ENCODE results near the gene UBXN4. TPM values are rescaled to one million over a fixed set of nuclear protein-coding genes. Genes with fewer than 3 reads are reported as not detected.
A peak's percentile ranks its signal among the peaks of the same experiment; 100 is the strongest.
"Not testable (repeated sequence)": the region's sequence is repeated elsewhere in the genome, so short reads cannot be mapped to it uniquely, and the experiment has no call there.

UBXN4 gene
- total RNA-seq, 1 donor from 2014 or later, result 36.6 TPM

DNA sequence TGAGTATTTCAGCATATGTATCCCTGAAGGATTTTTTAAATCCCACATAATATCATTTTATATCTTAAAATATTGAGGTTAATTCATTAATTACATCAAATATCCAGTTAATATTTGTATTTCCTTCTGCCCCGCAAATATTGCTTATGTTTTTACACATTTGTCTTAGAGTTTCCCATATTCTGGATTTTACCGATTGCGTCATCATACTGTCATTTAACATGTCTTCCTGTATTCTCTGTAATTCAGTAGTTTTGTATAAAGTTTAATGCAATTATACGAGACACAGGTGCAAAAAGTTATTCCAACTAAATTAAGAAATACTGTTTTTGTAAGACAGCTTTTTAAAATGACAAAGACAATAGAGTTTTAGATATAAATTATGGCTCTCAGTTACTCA is 33.5 kb upstream of the UBXN4 start:
- TF ChIP-seq, protein P1, sequence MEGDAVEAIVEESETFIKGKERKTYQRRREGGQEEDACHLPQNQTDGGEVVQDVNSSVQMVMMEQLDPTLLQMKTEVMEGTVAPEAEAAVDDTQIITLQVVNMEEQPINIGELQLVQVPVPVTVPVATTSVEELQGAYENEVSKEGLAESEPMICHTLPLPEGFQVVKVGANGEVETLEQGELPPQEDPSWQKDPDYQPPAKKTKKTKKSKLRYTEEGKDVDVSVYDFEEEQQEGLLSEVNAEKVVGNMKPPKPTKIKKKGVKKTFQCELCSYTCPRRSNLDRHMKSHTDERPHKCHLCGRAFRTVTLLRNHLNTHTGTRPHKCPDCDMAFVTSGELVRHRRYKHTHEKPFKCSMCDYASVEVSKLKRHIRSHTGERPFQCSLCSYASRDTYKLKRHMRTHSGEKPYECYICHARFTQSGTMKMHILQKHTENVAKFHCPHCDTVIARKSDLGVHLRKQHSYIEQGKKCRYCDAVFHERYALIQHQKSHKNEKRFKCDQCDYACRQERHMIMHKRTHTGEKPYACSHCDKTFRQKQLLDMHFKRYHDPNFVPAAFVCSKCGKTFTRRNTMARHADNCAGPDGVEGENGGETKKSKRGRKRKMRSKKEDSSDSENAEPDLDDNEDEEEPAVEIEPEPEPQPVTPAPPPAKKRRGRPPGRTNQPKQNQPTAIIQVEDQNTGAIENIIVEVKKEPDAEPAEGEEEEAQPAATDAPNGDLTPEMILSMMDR (IDR thresholded peaks at IDR 0.05; ENCODE audit: insufficient read depth, low read length, severe bottlenecking), result no peak
- H3K27me3 ChIP-seq (ENCODE audit: control insufficient read depth, insufficient read depth, low read length), result no peaks in the 10 kb centered on the region
- DNase-seq (ENCODE audit: low read depth) (no peak), FAIRE-seq (no peak)
- peaks cover 2% of the 10 kb centered on the region for H3K36me3 ChIP-seq (ENCODE audit: control insufficient read depth, insufficient read depth, low read length)
- H3K4me3 ChIP-seq (ENCODE audit: low read depth, low read length), result no peak overlapping the region

DNA sequence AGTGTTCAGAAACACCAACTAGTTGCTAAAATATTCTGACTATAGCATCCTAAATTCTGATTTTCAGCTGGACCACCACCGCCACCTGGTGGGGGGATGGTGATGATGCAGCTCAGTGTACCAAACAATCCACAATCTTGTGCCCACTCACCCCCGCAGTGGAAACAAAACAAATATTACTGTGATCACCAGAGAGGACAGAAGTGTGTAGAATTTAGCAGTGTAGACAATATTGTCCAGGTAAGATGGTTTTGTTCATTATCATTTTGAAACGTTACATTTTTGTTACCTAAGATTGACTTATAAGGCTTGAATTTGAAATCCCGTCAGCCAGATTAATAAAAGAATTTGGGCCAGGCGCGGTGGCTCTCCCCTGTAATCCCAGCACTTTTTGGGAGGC is 31.7 kb upstream of the UBXN4 start:
- Histone ChIP-seq H3K36me3 (ENCODE audit: control insufficient read depth, insufficient read depth, low read length) (peaks cover 2% of the 10 kb centered on the region), H3K4me3 (ENCODE audit: low read depth, low read length) (no peak overlapping the region), H3K27me3 (ENCODE audit: control insufficient read depth, insufficient read depth, low read length) (no peaks in the 10 kb centered on the region)
- TF ChIP-seq, protein P1 (IDR thresholded peaks at IDR 0.05; ENCODE audit: insufficient read depth, low read length, severe bottlenecking), result peak; percentile 63
- DNase-seq (ENCODE audit: low read depth) (peak; percentile 25), FAIRE-seq (no peak)

DNA sequence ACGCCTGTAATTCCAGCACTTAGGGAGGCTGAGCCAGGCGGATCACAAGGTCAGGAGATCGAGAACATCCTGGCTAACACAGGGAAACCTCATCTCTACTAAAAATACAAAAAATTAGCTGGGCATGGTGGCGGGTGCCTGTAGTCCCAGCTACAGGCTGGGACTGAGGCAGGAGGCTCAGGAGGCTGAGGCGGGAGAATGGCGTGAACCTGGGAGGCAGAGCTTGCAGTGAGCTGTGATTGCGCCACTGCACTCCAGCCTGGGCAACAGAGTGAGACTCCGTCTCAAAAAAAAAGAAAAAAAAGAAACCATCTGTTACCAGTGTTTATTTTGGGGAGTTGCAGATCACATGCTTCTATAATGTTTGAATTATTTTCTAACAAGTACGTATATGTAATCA is 26.6 kb upstream of the UBXN4 start:
- not testable (repeated sequence) for H3K4me3 ChIP-seq (ENCODE audit: low read depth, low read length); H3K36me3 ChIP-seq (ENCODE audit: control insufficient read depth, insufficient read depth, low read length); H3K27me3 ChIP-seq (ENCODE audit: control insufficient read depth, insufficient read depth, low read length); DNase-seq (ENCODE audit: low read depth); FAIRE-seq

DNA sequence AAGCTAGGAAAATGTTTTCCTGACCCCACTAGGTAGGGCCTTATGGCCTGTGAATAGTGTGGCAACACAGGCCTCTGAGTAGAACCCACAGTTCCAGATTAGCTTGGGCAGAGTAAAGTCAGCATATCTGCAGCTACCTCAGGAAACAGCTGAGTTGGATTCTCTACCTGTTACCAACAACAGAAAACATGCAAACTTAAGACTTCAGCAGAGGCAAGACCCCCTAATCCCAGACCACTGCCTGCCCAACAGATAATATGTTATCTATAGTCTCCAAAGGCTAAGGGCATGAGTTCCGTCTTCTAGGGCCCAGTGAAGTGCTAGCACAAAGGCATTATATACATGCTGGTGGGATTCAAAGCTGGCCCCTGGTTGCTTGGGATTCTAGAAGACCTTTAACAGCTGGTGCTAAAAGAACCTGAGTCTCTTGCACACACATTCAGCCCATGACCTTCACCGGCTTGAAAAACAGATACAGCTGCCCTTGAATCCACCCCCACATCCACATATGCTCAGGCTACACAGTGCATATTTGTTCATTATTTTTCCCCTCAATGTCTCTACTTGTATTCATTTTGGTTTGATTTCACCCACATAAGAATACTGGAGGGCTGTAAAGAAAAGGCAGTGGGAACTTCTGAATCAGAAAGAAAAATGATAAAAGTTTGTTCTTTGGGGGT is 13.5 kb upstream of the UBXN4 start:
- TF ChIP-seq, protein P1 (IDR thresholded peaks at IDR 0.05; ENCODE audit: insufficient read depth, low read length, severe bottlenecking), result no peak
- no peaks in the 10 kb centered on the region for H3K36me3 ChIP-seq (ENCODE audit: control insufficient read depth, insufficient read depth, low read length)
- DNase-seq (ENCODE audit: low read depth) (no peak), FAIRE-seq (no peak)
- H3K27me3 ChIP-seq (ENCODE audit: control insufficient read depth, insufficient read depth, low read length), result no peaks in the 10 kb centered on the region
- no peak overlapping the region for H3K4me3 ChIP-seq (ENCODE audit: low read depth, low read length)

DNA sequence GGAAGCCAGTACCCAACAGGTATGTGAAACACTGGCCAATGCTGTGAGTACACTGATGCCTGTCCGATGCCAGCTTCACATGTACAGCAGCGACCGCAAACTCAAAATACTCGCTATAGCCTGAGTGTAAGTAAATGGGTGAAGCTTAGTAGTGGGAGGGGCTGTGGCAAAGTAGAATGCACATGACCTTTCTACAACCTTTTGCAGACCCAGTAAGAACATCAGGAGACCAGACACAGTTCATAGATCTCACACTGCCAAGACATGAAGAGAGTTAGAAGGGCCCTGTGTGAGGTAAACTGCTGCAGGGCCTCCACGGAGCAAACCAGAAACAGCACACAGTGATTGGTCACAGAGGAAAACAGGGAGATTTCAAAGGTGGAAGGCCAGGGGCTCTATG is 9.1 kb upstream of the UBXN4 start:
- peak; percentile 80 for FAIRE-seq
- no peaks in the 10 kb centered on the region for H3K36me3 ChIP-seq (ENCODE audit: control insufficient read depth, insufficient read depth, low read length)
- H3K27me3 ChIP-seq (ENCODE audit: control insufficient read depth, insufficient read depth, low read length), result no peaks in the 10 kb centered on the region

DNA sequence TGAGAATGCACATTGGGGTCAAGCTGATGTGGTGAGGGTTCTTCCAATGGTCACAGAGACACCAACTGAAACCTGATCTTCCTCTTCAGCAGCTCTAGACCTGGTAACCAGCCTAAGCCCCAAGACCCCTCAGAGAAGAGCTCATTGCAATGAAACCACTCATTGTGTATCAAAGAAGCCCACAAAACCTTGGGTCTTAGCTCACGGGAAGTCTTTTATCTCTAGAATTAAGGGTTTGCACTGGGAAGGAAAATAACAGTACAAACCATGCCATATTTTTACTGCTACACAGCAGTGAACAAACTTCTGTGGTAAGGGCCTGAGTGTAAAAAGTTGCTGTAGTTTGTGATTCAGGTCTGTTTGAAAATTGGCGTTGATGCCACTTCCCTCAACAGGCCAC is 8.6 kb upstream of the UBXN4 start:
- TF ChIP-seq, protein P1 (IDR thresholded peaks at IDR 0.05; ENCODE audit: insufficient read depth, low read length, severe bottlenecking), result no peak
- DNase-seq (ENCODE audit: low read depth) (no peak), FAIRE-seq (peak; percentile 7)
- no peaks in the 10 kb centered on the region for H3K36me3 ChIP-seq (ENCODE audit: control insufficient read depth, insufficient read depth, low read length)
- H3K27me3 ChIP-seq (ENCODE audit: control insufficient read depth, insufficient read depth, low read length), result no peaks in the 10 kb centered on the region
- H3K4me3 ChIP-seq (ENCODE audit: low read depth, low read length), result no peak overlapping the region

More for the DNA sequence above, 9.1 kb upstream of the UBXN4 start:
- no peak for DNase-seq (ENCODE audit: low read depth)
- TF ChIP-seq, protein P1 (IDR thresholded peaks at IDR 0.05; ENCODE audit: insufficient read depth, low read length, severe bottlenecking), result no peak
- H3K4me3 ChIP-seq (ENCODE audit: low read depth, low read length), result no peak overlapping the region
